ENCODE data around the gene PRICKLE3. TPM values are rescaled to one million over a fixed set of nuclear protein-coding genes. Genes with fewer than 3 reads are reported as not detected.

Gene PRICKLE3
- total RNA-seq, 1 donor from 2014 or later = 4.5 TPM

DNA sequence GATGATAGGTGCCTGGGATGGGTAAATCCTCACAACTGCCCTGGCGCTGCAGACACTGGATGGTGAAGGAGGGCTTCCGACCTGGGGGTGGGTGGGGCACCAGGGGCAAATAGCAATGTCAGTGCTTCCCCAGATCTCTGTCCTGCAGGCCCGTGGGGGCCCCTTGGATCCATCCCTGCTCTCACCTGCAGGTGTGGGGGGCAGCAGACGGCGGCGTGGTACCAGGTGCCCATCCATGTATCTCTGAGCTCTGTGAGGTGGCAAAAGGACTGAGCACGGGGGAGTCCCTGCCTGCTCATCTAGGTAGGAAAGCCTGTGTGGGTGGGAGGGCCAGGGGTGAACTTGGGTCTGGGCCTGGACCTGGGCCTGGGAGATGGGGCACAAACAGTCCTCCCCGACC lies 20.4 kb upstream of the PRICKLE3 start:
- ATAC-seq (no peak), DNase-seq (ENCODE audit: low spot score) (no peak)

- DNase-seq (ENCODE audit: low spot score) (no peak), ATAC-seq (no peak)
Observed at GRCh38 chrX:49205443-49205842, 19.3 kb upstream of the PRICKLE3 start.

DNA sequence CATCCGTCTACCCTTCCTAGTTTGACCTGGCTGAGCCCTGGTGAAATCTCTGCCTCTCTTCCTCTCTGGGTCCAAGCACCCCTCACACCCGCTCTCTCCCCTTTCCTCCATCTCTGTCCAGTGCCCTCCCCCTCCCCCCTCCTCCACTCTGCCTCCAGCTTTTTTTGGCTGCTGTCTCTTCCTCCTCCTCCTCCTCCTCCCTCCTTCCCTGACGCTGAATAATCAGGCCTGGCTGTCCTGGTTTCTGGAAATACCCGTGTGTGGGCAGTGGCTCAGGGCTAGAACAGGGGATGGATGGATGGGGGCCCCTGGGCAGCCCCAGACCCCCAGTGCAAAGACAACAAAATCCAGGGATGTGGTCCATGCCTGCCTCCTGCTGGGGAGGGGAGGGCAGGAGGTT lies 18.5 kb upstream of the PRICKLE3 start:
- ATAC-seq (no peak), DNase-seq (ENCODE audit: low spot score) (no peak)

DNA sequence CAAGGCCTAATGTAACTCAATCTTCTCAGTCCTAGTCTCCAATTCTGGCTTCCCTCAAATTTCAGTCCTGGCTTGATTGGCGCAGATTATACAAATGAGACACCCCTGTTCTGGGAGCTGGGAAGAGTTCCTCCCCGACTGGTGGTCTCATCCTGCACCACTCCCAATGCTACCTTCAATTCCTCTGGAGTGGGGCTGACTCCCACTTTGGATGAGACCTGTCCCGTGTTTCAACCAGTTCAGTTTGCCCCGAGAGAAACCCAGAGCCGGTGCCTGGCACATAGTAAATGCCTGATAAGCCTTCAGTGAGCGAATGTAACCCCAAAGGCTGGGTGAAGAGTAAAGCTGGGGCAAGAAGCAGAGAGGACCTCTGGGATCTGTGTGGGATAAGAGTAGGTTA lies 17.8 kb upstream of the PRICKLE3 start:
- DNase-seq (ENCODE audit: low spot score) = no peak

GRCh38 chrX:49203536-49203935 lies 17.4 kb upstream of the PRICKLE3 start:
- DNase-seq (ENCODE audit: low spot score) (no peak), ATAC-seq (no peak)

More for the DNA sequence above, 17.8 kb upstream of the PRICKLE3 start:
- ATAC-seq = no peak

DNA sequence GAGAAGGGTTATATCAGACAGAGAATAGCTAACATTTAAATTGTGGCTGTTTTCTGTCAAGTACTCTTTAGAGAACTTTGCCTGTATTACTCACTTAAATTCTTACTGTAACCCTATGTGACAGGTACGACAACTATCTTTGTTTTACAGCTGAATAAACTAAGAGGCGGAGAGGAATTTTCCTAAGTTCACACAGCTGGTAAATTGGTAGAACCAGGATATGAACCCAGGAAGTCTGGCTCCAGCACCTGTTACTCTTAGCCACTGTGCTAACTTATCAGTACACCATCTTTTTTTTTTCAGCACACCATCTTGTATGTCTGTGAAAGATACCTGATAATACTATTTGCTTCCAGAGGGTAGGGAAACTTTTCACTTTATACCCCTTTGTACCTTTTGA lies 15.8 kb upstream of the PRICKLE3 start:
- no peak for ATAC-seq
- no peak for DNase-seq (ENCODE audit: low spot score)

DNA sequence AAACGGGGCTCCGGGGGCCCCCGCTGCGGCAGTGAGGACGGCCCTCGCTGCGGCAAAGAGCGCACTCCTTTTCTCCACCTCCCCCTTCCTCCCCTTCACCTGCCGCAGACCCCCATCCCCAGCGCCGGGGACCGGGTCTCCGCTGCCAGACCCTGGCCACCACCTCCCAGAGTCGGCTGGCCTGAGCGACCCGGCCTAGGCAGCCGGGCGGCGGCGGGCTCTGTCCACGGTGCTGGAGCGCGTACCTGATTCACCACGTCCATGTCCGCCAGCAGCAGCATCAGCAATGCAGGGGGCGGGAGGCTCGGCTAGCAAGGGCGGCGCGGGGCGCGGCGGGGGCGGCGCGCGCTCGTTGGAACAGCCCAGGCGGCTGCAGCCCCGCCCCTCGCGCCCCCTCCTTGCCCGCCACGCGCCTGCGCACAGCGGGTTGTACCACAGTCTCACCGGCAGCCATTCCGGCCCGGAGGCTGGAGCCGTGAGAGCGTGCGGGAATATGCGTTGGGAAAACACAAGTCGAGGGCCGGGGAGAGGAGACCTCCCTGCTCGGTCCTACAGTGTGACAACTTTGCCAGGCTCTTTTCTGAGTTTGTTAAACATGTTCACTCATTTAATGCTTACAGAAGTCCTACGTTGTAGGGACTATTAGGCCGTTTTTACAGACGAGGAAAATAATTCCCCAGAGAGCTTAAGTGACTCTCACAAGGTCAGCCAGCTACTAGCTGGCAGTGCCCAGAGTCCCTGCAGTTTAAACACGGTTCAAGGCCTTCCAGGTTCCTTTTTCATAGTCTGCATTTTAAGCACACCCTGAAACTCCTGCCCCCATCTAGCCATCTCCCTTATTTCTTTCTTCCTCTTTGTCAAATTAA lies 14.0 kb upstream of the PRICKLE3 start, which contains the start of gene SYP:
Gene SYP (minus strand): TSS at position 288 of the 866 bp plus-strand sequence. CDS start 7 bp downstream, at position 281.
- ATAC-seq = peak; percentile 99
- peak; percentile 86 for DNase-seq (ENCODE audit: low spot score)

DNA sequence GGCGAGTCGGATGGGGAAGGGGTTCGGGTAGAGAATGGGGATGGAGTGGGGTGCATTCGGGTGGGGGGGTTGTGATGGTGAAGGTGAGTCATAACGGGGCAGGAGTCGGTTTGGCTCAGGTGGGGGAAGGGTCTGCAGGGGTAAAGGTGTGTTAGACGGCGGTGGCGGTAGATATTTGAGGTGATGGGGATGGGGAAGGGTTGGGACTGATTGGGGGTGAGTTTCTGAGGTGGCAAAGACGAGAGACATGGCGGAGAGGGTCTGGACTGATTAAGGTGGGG lies 13.1 kb upstream of the PRICKLE3 start:
- no peak for DNase-seq (ENCODE audit: low spot score)
- ATAC-seq = no peak

GRCh38 chrX:49198540-49199314 lies 12.6 kb upstream of the PRICKLE3 start:
- ATAC-seq (no peak), DNase-seq (ENCODE audit: low spot score) (no peak)

DNA sequence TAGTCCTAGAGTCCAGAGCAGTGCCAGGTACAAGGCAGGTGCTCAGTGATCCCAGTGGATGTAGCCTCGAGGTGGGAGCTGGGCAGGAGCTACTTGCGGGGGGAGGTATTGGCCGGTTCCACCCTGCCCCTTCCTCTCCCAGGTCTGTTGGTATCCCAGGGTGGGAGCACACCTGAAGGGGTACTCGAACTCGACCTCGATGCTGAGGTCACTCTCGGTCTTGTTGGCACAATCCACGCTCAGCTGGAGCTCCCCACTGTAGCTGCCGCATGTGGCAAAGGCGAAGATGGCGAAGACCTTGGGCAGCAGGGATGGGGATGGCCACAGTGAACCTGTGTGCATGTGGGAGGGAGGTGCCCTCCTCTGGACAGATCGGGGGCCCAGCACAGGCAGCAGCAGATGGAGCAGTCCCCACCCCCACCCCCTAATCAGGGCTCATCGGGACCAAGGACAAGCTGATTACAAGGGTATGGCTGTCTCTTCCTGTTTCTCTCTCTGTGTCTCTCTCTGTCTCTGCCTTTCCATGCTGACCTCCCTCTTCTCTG lies 11.4 kb upstream of the PRICKLE3 start:
- ATAC-seq (no peak), DNase-seq (ENCODE audit: low spot score) (no peak)

GRCh38 chrX:49193542-49193964 lies 7.4 kb upstream of the PRICKLE3 start:
- DNase-seq (ENCODE audit: low spot score) (no peak), ATAC-seq (no peak)

GRCh38 chrX:49192722-49193328 lies 6.7 kb upstream of the PRICKLE3 start:
- no peak for ATAC-seq
- DNase-seq (ENCODE audit: low spot score) = no peak

DNA sequence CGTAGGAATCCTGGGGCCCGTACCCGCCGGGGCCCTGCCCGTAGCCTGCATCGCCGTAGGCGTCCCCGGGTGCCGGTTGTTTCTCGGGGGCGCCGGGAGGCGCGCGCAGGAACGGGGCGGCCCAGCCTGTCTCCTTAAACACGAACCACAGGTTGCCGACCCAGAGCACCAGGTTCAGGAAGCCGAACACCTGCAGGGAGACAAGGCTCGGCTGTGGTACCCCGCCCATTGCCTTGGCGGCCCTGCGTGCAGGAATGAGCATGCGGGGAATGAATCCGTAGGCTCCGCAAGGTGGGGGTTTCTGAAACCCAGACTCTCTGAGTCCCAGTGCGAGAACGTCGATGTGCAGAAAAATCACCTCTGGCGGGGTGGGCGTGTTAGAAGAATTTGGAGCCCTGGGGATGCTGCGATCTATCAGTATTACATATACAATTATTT lies 5.4 kb upstream of the PRICKLE3 start:
- ATAC-seq (no peak), DNase-seq (ENCODE audit: low spot score) (no peak)

GRCh38 chrX:49190821-49191573 lies 4.8 kb upstream of the PRICKLE3 start:
- ATAC-seq (peak; percentile 84), DNase-seq (ENCODE audit: low spot score) (peak; percentile 91)

DNA sequence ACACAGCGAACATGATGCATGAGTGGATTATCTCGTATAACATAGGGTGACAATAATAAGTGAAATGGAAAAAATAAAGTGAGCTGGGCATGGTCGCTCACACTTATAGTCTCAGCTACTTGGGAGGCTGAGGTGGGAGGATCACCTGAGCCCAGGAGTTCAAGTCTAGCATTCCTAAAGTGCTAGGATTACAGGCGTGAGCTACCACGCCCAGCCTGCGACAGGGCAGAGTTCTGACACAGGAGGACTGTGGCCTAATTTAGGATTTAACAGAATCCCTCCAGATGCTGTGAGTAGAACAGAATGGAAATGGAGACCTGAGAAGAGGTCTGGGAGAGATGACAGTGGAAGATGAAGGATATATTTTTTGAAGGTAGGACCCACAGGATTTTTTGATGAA lies 3.4 kb upstream of the PRICKLE3 start:
- no peak for DNase-seq (ENCODE audit: low spot score)
- ATAC-seq = no peak

DNA sequence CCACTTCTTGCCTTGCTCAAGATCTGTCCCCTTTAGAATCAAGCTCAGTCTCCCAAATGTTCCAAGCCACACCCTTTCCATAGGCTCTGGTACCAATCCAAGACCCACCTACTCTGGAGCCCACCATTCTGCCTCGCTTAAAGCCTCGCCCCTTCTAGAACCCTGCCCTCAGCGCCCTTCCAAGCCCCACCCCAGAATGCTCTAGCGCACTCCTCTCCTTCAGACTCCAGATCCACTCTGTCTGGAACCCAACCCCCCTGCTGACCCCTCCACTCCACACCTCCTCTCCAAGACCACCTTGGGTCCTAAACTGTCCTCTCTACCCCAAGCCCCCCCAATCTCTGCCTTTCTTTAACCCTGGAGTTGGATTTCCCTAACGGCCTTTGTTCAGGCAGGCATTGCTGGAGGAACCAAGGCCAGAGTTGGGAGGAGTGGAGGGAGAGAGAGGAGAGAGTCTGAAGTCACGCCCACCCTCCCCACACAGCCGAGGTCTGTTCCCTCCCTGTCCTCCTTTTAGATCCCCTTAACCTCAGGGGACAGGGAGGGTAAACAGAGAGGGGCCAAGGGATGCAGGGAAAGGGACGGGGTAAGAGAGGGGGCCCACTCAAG lies 2.4 kb upstream of the PRICKLE3 start:
- no peak for DNase-seq (ENCODE audit: low spot score)
- no peak for ATAC-seq

- ATAC-seq (no peak), DNase-seq (ENCODE audit: low spot score) (no peak)
Observed at GRCh38 chrX:49187526-49187925, 1.4 kb upstream of the PRICKLE3 start.

DNA sequence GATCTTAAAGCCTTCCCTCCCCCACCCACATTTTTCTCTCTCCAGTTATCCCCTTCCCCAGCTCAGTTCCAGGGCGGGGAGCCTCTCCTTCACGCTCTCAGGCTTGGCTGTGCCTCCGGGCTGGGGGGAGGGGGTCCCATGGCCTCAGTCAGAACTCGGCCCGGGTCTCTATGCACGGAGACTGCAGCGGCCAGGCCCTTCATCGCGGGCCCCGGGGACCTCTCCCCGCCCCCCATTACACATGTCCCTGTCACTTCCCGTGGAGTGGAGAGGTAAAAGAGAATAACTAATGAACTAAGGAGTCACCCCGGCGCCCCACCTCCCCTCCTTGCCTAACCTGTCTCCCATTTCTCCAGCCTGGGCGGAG lies 838 bp upstream of the PRICKLE3 start:
- no peak for DNase-seq (ENCODE audit: low spot score)
- no peak for ATAC-seq

DNA sequence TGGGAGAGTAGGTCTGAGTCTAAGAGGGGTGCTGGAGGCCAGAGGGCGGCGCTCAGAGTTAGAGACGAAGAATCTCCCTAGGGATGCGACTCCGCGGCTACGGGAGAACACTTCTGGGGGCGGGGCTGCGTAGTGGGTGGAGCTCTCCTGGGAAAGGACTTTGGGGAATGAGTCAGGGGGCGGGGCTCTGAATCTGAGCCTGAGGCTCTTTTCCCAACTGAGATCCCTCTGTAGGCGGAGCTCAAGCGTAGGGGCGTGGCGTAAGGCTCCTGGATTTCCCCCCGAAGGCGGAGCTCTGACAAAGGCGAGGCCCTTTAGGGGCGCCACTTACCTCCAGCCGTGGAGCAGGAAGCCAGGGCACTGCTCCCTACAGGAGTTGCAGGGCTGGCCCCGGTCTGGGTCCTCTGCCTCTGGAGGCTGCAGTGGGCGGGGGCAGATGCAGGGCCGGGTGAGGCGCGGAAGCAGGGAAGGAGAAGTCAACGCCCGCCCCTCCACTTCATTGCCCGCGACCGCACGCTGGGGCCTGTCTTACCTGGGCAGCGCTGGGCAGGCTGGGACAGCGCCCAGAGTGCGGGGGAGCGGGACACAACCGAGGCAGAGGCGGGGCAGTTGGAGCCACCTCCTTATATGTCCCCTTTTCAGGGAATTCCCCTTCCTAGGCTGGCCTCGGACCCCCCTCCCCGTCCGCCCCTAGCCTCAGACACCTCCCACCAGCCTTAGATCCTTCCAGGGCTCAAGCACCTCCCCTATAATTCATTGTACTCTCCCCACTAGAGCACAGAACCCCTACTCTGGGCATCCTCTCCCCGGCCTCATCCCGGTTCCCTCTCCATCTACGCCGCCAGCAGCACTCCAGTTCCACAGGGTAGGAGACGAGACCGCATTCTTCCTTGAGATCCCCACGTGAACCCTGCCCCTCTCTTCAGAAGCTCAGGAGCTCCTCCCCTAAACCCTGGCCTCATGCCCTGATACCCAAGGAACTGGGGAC lies 1.6 kb downstream of the PRICKLE3 start:
- DNase-seq (ENCODE audit: low spot score) (peak; percentile 64), ATAC-seq (peak; percentile 46)

All from left lobe of liver (tissue), 2 donors.